Activated T-cell treated with anti-CD3 and anti-CD28 coated beads, Interleukin-2, amount 50 U/mL, for 1 hour (primary cell): ENCODE results near the gene TAF4.

ENCODE experiments used
- DNase-seq: peaks from one replicate; pipeline ENCODE4 v3.0.0-alpha.2; 2020

TAF4 gene

GRCh38 chr20:62042025-62042820 lies 23.5 kb downstream of the TAF4 start:
- DNase-seq: no peak

- DNase-seq: no peak
Observed at GRCh38 chr20:62040933-62041332, 24.7 kb downstream of the TAF4 start.

- DNase-seq: no peak
Observed at GRCh38 chr20:62040381-62040922, 25.2 kb downstream of the TAF4 start.

- DNase-seq: no peak
Observed at GRCh38 chr20:62039738-62040137, 25.9 kb downstream of the TAF4 start.

GRCh38 chr20:62032609-62033368 lies 32.9 kb downstream of the TAF4 start:
- DNase-seq: no peak

- DNase-seq: no peak
Observed at GRCh38 chr20:62031462-62032092, 34.1 kb downstream of the TAF4 start.

- no peak for DNase-seq
Observed at GRCh38 chr20:62030834-62031434, 34.7 kb downstream of the TAF4 start.

GRCh38 chr20:62030357-62030756 lies 35.3 kb downstream of the TAF4 start:
- DNase-seq: no peak

GRCh38 chr20:62029949-62030348 lies 35.7 kb downstream of the TAF4 start:
- no peak for DNase-seq

- DNase-seq: no peak
Observed at GRCh38 chr20:62029296-62029695, 36.4 kb downstream of the TAF4 start.

GRCh38 chr20:62028384-62028783 lies 37.3 kb downstream of the TAF4 start:
- DNase-seq: no peak

- no peak for DNase-seq
Observed at GRCh38 chr20:62027698-62028321, 37.9 kb downstream of the TAF4 start.

- DNase-seq: no peak
Observed at GRCh38 chr20:62027116-62027515, 38.6 kb downstream of the TAF4 start.

- DNase-seq: no peak
Observed at GRCh38 chr20:62026564-62026856, 39.2 kb downstream of the TAF4 start.

- peak; percentile 30 for DNase-seq
Observed at GRCh38 chr20:62025832-62026563, 39.7 kb downstream of the TAF4 start.

- no peak for DNase-seq
Observed at GRCh38 chr20:62025394-62025793, 40.3 kb downstream of the TAF4 start.

GRCh38 chr20:62023935-62024334 lies 41.7 kb downstream of the TAF4 start:
- DNase-seq: no peak

GRCh38 chr20:62022575-62023139 lies 43.0 kb downstream of the TAF4 start:
- DNase-seq: no peak

- DNase-seq: no peak
Observed at GRCh38 chr20:62021793-62022385, 43.8 kb downstream of the TAF4 start.

- no peak for DNase-seq
Observed at GRCh38 chr20:62020935-62021701, 44.6 kb downstream of the TAF4 start.
